Right cardiac atrium (tissue), 5 donors: ENCODE data around the gene FZD1. TPM values are rescaled to one million over a fixed set of nuclear protein-coding genes. Genes with fewer than 3 reads are reported as not detected.

ENCODE experiments used
- ATAC-seq, 2 donors: fragments of 200-7000 bp; cut with Tn5 transposase; one replicate each; pipeline versions ENCODE4 v1.8.0 to v1.9.1; 2020; ENCODE audit warnings: moderate library complexity in 2 of 2, mild to moderate bottlenecking in 1 of 2
- DNase-seq, 3 donors: peaks; one replicate each; pipeline ENCODE4 v3.0.0-alpha.2; 2020
- H3K27ac ChIP-seq: one replicate; pipeline ENCODE4 v1.5.1; 2013; ENCODE audit warnings: mild to moderate bottlenecking, low read length, control low read depth, moderate library complexity
- H3K27me3 ChIP-seq: one replicate; pipeline ENCODE4 v1.6.1; 2013; ENCODE audit not compliant: control insufficient read depth, insufficient read depth
- H3K4me1 ChIP-seq: one replicate; pipeline ENCODE4 v1.6.1; 2013; ENCODE audit warnings: low read length; ENCODE audit not compliant: control insufficient read depth, insufficient read depth
- H3K4me3 ChIP-seq: one replicate; pipeline ENCODE4 v1.5.1; 2013; ENCODE audit warnings: low read length, control low read depth
- H3K9me3 ChIP-seq: one replicate; pipeline ENCODE4 v1.6.1; 2013; ENCODE audit warnings: low read length; ENCODE audit not compliant: control insufficient read depth
- WGBS: extraction: QIAGEN DNeasy Blood & Tissue Kit; methylation state at CpG from one replicate; pipeline ENCODE4 v1.1.7; 2013; 5-methylcytosine and 5-hydroxymethylcytosine counted together
- intact Hi-C, 4 donors: fragments of 100-400 bp; cut with DNase I; formaldehyde crosslinking; loops; one replicate each; pipeline versions ENCODE4 v1.11.0 to v1.14.0; 2022 to 2023
- long read RNA-seq, 4 donors: library from polyadenylated mRNA; unstranded; transcript quantifications; one replicate each; pipeline ENCODE4 v2.0.0, GENCODE V29; 2020 to 2021
- polyA plus RNA-seq: library from polyadenylated mRNA; stranded (reverse); fragments of 200-250 nt; gene quantifications from one replicate; pipeline ENCODE4 v1.2.3, GENCODE V29; 2013
- total RNA-seq, 4 donors: library from RNA; stranded (reverse); fragmentation: NEBNext Ultra II Directional; extraction: Animal tissue kit (Norgen Biotek cat#: 25700); gene quantifications; one replicate each; pipeline ENCODE4 v1.2.1, GENCODE V29; 2021
- donor health status: healthy with polysubstance abuse.
- donor health status: DM: no; HTN: yes; CAD: no.
- donor health status: DM: no; HTN: no; CAD: no.
- donor health status: DM: no; HTN: yes; CAD: no; lungs with severe emphysema.
- donor health status: DM: yes; HTN: yes; CAD: no.

Gene FZD1
- total RNA-seq, result 10 to 100 TPM; 11.8 to 33.9 (median 27.2) TPM
- 15.4 TPM for polyA plus RNA-seq
- long read RNA-seq, donor 1, full-length matches to known transcripts, result 191 of 191 reads
- long read RNA-seq, donor 1, partial matches to known transcripts, result 0 of 191 reads
- long read RNA-seq, donor 1, other reads (novel, unspliced or antisense), result 0 of 191 reads
- long read RNA-seq, donor 2, full-length matches to known transcripts, result 88 of 89 reads
- long read RNA-seq, donor 2, partial matches to known transcripts, result 0 of 89 reads
- long read RNA-seq, donor 2, other reads (novel, unspliced or antisense), result 1 of 89 reads
- long read RNA-seq, donor 3, full-length matches to known transcripts, result 40 of 40 reads
- long read RNA-seq, donor 3, partial matches to known transcripts, result 0 of 40 reads
- long read RNA-seq, donor 3, other reads (novel, unspliced or antisense), result 0 of 40 reads
- long read RNA-seq, donor 4, full-length matches to known transcripts, result 139 of 139 reads
- long read RNA-seq, donor 4, partial matches to known transcripts, result 0 of 139 reads
- long read RNA-seq, donor 4, other reads (novel, unspliced or antisense), result 0 of 139 reads

DNA sequence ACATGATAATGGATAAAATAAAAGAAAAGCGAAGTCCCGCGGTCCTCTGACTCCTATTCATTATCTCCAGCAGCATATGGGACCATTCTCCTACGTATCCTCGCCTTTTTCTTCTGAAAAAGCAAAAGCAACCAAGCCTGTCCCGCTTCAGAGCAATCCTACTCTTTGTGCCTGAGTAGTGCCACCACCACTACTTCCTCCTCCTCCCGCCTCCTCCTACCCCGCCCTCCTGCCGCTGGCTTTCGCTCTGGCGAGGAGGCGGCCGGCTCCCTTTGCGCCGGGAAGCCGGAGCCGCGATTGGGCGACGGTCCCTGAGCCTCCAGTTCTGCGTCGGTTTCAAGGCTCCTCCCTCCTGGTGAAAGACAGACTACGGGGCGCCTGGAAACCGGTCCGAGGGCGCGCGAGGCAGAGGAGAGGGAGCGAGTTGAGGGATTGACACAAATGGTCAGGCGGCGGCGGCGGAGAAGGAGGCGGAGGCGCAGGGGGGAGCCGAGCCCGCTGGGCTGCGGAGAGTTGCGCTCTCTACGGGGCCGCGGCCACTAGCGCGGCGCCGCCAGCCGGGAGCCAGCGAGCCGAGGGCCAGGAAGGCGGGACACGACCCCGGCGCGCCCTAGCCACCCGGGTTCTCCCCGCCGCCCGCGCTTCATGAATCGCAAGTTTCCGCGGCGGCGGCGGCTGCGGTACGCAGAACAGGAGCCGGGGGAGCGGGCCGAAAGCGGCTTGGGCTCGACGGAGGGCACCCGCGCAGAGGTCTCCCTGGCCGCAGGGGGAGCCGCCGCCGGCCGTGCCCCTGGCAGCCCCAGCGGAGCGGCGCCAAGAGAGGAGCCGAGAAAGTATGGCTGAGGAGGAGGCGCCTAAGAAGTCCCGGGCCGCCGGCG is at the start of gene FZD1:
FZD1 (plus strand) TSS at position 388 of the 878 bp plus-strand sequence; CDS start at position 836, 448 bp downstream.
- peak within 1 kb of the TSS; percentile 86 for H3K4me3 ChIP-seq
- peaks cover 3% of the 10 kb centered on the region for H3K4me1 ChIP-seq
- no peaks in the 10 kb centered on the region for H3K9me3 ChIP-seq
- intact Hi-C loops, result loop anchor here in 2 of 4 donors (10.0 kb wide), 1 partner anchor 179 kb away; no protein-coding TSS in a partner anchor
- ATAC-seq, result peak; percentile 96 to 98
- under 1% methylated on average over 90 of the region's 90 CpGs for WGBS
- peak within 1 kb of the TSS; percentile 93 for H3K27ac ChIP-seq
- DNase-seq, result peak; percentile 98 to 99 (median 98)
- H3K27me3 ChIP-seq, result no peaks in the 10 kb centered on the region

DNA sequence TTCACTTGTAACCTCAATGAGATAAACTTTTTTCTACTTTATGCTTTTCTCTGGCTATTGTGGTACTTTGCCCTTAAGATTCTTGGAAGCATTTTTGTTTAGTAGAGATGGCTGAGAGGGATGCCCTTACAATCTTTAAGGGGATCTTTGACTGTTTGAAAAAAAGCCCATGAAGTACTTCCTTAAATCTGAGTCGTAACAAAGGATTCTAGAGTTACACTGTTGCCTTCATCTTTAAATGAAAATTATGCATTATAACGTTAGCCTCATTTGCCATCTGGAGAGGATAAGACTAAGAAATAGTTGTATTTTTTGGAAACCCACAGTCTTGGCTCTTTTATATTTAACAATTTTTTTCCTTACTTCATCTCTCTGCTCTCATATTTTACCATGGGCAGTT is 37.8 kb upstream of the FZD1 start:
- WGBS, result 67% methylated on average over 2 of the region's 2 CpGs
- intact Hi-C loops, result no loop called here
- Histone ChIP-seq H3K27me3 (no peaks in the 10 kb centered on the region), H3K27ac (no peak overlapping the region), H3K4me3 (no peak overlapping the region), H3K4me1 (no peaks in the 10 kb centered on the region), H3K9me3 (no peaks in the 10 kb centered on the region)
- DNase-seq (no peak), ATAC-seq (no peak)

DNA sequence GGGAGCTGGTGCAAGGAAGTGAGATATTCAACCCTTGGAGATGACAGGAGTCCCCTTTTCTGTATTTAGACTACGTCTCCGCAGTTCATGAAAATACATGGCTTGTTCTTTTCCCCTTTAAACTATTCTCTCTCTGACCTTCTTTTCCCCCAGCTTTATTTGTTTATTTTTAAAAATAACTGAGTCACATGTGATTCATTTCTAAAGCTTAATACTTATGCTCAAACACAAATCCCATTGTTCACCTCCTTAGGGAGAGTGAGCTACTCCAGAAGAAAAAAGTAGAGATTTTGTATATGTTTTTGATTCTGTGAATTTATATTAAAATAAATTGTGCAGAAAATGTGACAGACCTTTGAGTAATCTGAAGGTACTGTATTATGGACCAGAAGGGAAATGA is 35.9 kb upstream of the FZD1 start:
- intact Hi-C loops, result no loop called here
- ATAC-seq, result no peak
- H3K4me1 ChIP-seq, result no peaks in the 10 kb centered on the region
- no peak overlapping the region for H3K4me3 ChIP-seq
- no peaks in the 10 kb centered on the region for H3K27me3 ChIP-seq
- no peak for DNase-seq
- H3K27ac ChIP-seq, result no peak overlapping the region
- 85% methylated on average over 2 of the region's 2 CpGs for WGBS
- no peaks in the 10 kb centered on the region for H3K9me3 ChIP-seq

- WGBS, result 89% methylated on average over 2 of the region's 2 CpGs
- H3K4me3 ChIP-seq, result no peak overlapping the region
- intact Hi-C loops, result no loop called here
- H3K27me3 ChIP-seq, result no peaks in the 10 kb centered on the region
- H3K9me3 ChIP-seq, result no peaks in the 10 kb centered on the region
- DNase-seq (no peak), ATAC-seq (no peak)
- no peak overlapping the region for H3K27ac ChIP-seq
- no peaks in the 10 kb centered on the region for H3K4me1 ChIP-seq
Measured at GRCh38 chr7:91228927-91229558, 35.2 kb upstream of the FZD1 start.

DNA sequence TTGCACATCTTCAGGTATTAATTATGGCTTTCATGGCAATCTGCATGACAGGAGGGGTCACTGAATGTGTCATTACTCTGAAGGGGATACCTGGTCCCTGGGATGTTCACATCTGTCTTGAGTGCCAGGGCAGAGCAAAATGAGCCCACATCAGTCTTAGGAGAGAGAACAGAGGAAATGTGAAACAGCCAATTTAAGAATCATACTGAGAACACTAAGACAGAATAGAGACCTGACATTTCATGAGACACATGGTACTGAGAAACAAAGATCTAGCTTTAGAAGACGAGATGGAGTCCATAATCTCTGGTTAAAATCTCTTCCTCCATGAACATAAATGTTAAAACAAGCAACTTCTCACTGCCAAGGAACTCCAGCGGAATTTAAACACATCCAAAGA is 34.1 kb upstream of the FZD1 start:
- Histone ChIP-seq H3K9me3 (no peaks in the 10 kb centered on the region), H3K4me1 (no peaks in the 10 kb centered on the region), H3K4me3 (no peak overlapping the region), H3K27ac (no peak overlapping the region), H3K27me3 (no peaks in the 10 kb centered on the region)
- WGBS, result 89% methylated on average over 2 of the region's 2 CpGs
- DNase-seq, result no peak
- ATAC-seq, result no peak
- intact Hi-C loops, result no loop called here

DNA sequence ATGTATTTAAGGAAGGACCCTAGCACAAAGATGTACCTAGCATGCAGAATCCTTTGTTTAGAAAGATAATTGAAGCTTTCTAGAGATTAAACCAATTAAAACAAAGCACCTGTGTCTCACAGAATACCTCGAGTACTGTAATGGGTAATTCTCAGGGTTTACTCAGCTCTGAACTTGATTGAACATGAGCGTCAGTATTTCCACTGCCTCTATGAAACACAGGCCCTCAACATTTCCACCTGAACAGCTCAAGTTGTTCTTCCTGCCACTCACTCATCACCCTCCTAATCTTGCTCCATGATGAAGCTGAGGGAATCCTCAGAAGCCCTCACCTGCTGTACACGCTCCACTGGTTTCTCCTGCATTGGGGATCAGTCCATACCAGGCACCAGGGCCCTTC is 33.7 kb upstream of the FZD1 start:
- Histone ChIP-seq H3K27ac (no peak overlapping the region), H3K27me3 (no peaks in the 10 kb centered on the region), H3K4me3 (no peak overlapping the region), H3K4me1 (no peaks in the 10 kb centered on the region), H3K9me3 (no peaks in the 10 kb centered on the region)
- DNase-seq (no peak), ATAC-seq (no peak)
- WGBS, result 77% methylated on average over 3 of the region's 3 CpGs
- intact Hi-C loops, result no loop called here

- intact Hi-C loops, result no loop called here
- Histone ChIP-seq H3K4me1 (no peaks in the 10 kb centered on the region), H3K27me3 (no peaks in the 10 kb centered on the region), H3K4me3 (no peak overlapping the region), H3K27ac (no peak overlapping the region), H3K9me3 (no peaks in the 10 kb centered on the region)
- WGBS, result 68% methylated on average over 8 of the region's 8 CpGs
- DNase-seq (no peak), ATAC-seq (no peak)
Measured at GRCh38 chr7:91233212-91233611, 31.0 kb upstream of the FZD1 start.

DNA sequence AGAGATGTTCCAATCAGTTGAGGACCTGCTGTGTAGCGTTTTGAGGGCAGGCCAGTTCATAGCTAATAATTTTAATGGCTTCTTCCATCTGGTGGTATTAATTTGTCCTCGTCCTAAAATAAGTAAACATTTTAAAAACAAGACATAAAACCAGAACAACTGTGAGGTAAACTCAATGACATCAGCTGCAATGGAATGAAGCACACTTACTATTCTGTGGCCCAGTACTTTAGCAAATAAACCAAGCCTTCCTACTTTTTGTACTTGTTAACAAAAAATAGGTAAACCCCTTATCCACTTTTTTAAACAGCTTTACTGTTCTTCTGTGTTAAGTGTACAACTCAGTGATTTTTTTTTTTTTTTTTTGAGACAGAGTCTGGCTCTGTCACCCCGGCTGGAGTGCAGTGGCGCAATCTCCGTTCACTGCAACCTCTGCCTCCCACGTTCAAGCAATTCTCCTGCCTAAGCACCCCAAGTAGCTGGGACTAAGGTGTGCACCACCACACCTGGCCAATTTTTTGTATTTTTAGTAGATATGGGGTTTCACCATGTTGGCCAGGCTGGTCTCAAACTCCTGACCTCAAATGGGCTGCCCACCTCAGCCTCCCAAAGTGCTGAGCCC is 28.9 kb upstream of the FZD1 start:
- DNase-seq (no peak), ATAC-seq (no peak)
- Histone ChIP-seq H3K27ac (no peak overlapping the region), H3K4me1 (no peaks in the 10 kb centered on the region), H3K27me3 (no peaks in the 10 kb centered on the region), H3K9me3 (no peaks in the 10 kb centered on the region), H3K4me3 (no peak overlapping the region)
- WGBS, result 91% methylated on average over 6 of the region's 6 CpGs
- intact Hi-C loops, result no loop called here

- Histone ChIP-seq H3K27ac (no peak overlapping the region), H3K9me3 (no peaks in the 10 kb centered on the region), H3K4me1 (no peaks in the 10 kb centered on the region), H3K27me3 (no peaks in the 10 kb centered on the region), H3K4me3 (no peak overlapping the region)
- ATAC-seq, result peak; percentile 48 to 80
- 59% methylated on average over 2 of the region's 2 CpGs for whole genome bisulfite sequencing
- intact Hi-C loops, result no loop called here
- no peak for DNase-seq
Measured at GRCh38 chr7:91239171-91239604, 25.0 kb upstream of the FZD1 start.

DNA sequence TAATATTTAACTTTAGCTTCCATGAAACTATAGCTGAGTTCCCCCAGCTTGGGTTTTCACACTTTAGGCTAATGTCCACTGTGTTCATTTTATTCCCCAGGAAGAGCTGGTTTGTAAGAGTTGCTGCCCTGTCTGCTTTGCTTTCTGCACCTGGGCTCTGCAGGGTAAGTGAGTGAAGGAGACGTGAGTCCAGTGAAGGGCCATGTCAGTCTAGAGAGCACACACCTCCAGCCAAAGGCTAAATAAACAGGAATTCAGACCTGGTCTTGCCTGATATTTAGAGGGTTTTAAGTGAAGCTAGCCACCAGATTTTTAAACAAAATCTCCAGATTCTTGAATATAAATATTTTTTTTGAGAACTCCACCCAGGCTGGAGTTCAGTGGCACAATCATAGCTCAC is 24.5 kb upstream of the FZD1 start:
- no peaks in the 10 kb centered on the region for H3K9me3 ChIP-seq
- no peak for DNase-seq
- H3K27ac ChIP-seq, result no peak overlapping the region
- H3K27me3 ChIP-seq, result no peaks in the 10 kb centered on the region
- no peak overlapping the region for H3K4me3 ChIP-seq
- 89% methylated on average over 1 of the region's 1 CpG for WGBS
- ATAC-seq, result no peak
- intact Hi-C loops, result no loop called here
- no peaks in the 10 kb centered on the region for H3K4me1 ChIP-seq
